ENCODE measurements around the gene ULBP2.

- TF ChIP-seq CTCF (IDR thresholded peaks at IDR 0.05; ENCODE audit: low read depth, low read length), result no peak
- TF ChIP-seq EZH2phosphoT487 (IDR thresholded peaks at IDR 0.05; ENCODE audit: low read depth), result no peak
Measured at GRCh38 chr6:149909701-149910470, 31.9 kb upstream of the ULBP2 start.

Data from OCI-LY3 (cell line).